NT2/D1 (cell line): ENCODE measurements around the gene HYOU1.

Experiments
- DNase-seq: peaks from one replicate; pipeline ENCODE4 v3.0.0-alpha.2; 2011; ENCODE audit warnings: low read depth, low spot score
- H3K27me3 ChIP-seq: 2 replicates; pipeline ENCODE4 v1.6.0; 2011; ENCODE audit warnings: mild to moderate bottlenecking; ENCODE audit not compliant: insufficient read length, insufficient read depth
- H3K36me3 ChIP-seq: 2 replicates; pipeline ENCODE4 v1.6.1; 2011; ENCODE audit warnings: mild to moderate bottlenecking, low read length, mixed read lengths; ENCODE audit not compliant: insufficient read depth, insufficient read length
- H3K4me1 ChIP-seq: 2 replicates; pipeline ENCODE4 v1.5.1; 2011; ENCODE audit not compliant: insufficient read depth, insufficient read length
- H3K4me3 ChIP-seq: 2 replicates; pipeline ENCODE4 v1.5.1; 2011; ENCODE audit warnings: low read depth; ENCODE audit not compliant: insufficient read length
- H3K9ac ChIP-seq: 2 replicates; pipeline ENCODE4 v1.6.0; 2011; ENCODE audit warnings: low read depth; ENCODE audit not compliant: insufficient read length
- H3K9me3 ChIP-seq: 2 replicates; pipeline ENCODE4 v1.5.1; 2011; ENCODE audit warnings: mild to moderate bottlenecking, low read length; ENCODE audit not compliant: insufficient read depth
- SUZ12 ChIP-seq: IDR thresholded peaks from 2 replicates; pipeline ENCODE4 v1.6.1; 2011; ENCODE audit not compliant: insufficient read length, insufficient read depth; ENCODE audit errors: extremely low read depth
- YY1 ChIP-seq: IDR thresholded peaks from 2 replicates; pipeline ENCODE4 v1.6.1; 2011; ENCODE audit not compliant: insufficient read length, insufficient read depth
- ZNF274 ChIP-seq: IDR thresholded peaks from 2 replicates; pipeline ENCODE4 v1.6.1; 2011; ENCODE audit warnings: mild to moderate bottlenecking, low read depth, low read length

Gene HYOU1

DNA sequence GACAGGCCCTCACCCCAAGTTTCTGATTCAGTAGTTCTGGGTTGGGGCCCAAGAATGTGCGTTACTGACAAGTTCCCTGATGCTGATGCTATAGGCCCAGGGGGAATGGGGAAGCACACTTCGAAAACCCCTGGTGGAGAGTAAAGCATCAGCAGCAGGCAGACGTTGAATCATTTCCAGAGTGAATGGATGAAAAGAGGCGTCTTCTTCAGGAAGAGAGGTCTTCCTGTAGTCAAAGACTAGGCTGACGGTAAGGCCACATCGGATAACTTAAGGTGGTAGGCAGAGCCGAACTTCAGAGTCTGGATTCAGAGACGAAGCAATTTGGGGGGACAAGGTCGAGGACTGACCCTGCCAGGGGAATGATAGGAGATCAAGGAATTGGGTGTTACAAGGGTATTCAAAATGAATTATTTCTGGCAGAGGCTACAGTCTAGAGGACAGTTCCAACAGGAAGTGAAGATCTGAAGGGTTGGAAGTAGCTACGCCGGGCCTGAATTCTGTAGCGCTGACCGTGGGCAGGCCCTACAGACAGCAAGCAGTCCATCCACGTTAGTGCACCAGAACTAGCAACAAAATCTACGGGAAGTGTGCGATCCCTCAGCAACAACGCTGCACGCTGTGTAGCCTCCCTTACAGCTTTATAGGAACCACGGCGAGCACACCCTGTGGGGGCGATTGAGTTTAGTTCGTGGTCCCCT, 59.9 kb downstream of the HYOU1 start:
- peaks cover 6% of the 10 kb centered on the region for H3K4me1 ChIP-seq
- no peak for DNase-seq
- no peak for TF ChIP-seq YY1
- TF ChIP-seq SUZ12 = no peak
- no peak for TF ChIP-seq ZNF274
- H3K27me3 ChIP-seq = no peaks in the 10 kb centered on the region
- H3K9ac ChIP-seq = peak overlapping the region; percentile 93
- peaks cover 12% of the 10 kb centered on the region; the same call in 1 of the 2 replicates for H3K9me3 ChIP-seq
- peaks cover 36% of the 10 kb centered on the region for H3K36me3 ChIP-seq
- H3K4me3 ChIP-seq = peak overlapping the region; percentile 80
